K562 (cell line): ENCODE results near the gene MEA1. TPM values are rescaled to one million over a fixed set of nuclear protein-coding genes. Genes with fewer than 3 reads are reported as not detected.

Source experiments
- ARID1B ChIP-seq: fragments of 450-650 bp; IDR thresholded peaks from 2 replicates; pipeline ENCODE4 v1.6.1; 2016; ENCODE audit warnings: antibody characterized with exemption, mild to moderate bottlenecking, inconsistent platforms
- ASH1L ChIP-seq: fragments of 450-650 bp; IDR thresholded peaks from 2 replicates; pipeline ENCODE4 v1.6.1; 2018; ENCODE audit warnings: borderline replicate concordance, mild to moderate bottlenecking, low read depth; ENCODE audit not compliant: partially characterized antibody
- BDP1 ChIP-seq: IDR thresholded peaks from 3 replicates; pipeline ENCODE4 v1.6.1; 2011; ENCODE audit not compliant: insufficient read length, insufficient read depth
- CEBPG ChIP-seq, 3 experiments: fragments of 200-800 bp in 1 of 3; sonication (Bioruptor generic) in 1 of 3; sonication (generic) in 1 of 3; formaldehyde crosslinking in 1 of 3; IDR thresholded peaks in 2 of 3; conservative IDR thresholded peaks in 1 of 3; 2 replicates each; pipeline versions ENCODE4 v1.6.1 to v1.8.0; 2016 to 2022; ENCODE audit warnings: missing compliant biosample characterization in 2 of 3, missing genetic modification characterization in 2 of 3, mild to moderate bottlenecking in 1 of 3, missing genetic modification reagents in 1 of 3
- CHCHD3 ChIP-seq: fragments of 250-450 bp; sonication (Bioruptor Pico); IDR thresholded peaks from 2 replicates; pipeline ENCODE4 v2.1.2; 2022; ENCODE audit warnings: mild to moderate bottlenecking
- ETV5 ChIP-seq: sonication (generic); formaldehyde crosslinking; IDR thresholded peaks from 2 replicates; pipeline ENCODE4 v1.4.0; 2020; ENCODE audit warnings: low read depth, mild to moderate bottlenecking, missing genetic modification reagents
- FOXA1 ChIP-seq: fragments of 450-650 bp; IDR thresholded peaks from 2 replicates; pipeline ENCODE4 v1.6.1; 2016; ENCODE audit warnings: mild to moderate bottlenecking, borderline replicate concordance
- MXI1 ChIP-seq: IDR thresholded peaks from 2 replicates; pipeline ENCODE4 v1.6.1; 2011; ENCODE audit warnings: low read depth, mild to moderate bottlenecking, improper control_type of control experiment, low read length
- PML ChIP-seq: IDR thresholded peaks from 2 replicates; pipeline ENCODE4 v1.6.1; 2012; ENCODE audit warnings: low read length, inconsistent platforms
- PRPF4 ChIP-seq: fragments of 200-400 bp; formaldehyde crosslinking; IDR thresholded peaks from one replicate; pipeline ENCODE4 v1.6.1; 2017; ENCODE audit warnings: low read length, low read depth, mild to moderate bottlenecking; ENCODE audit not compliant: insufficient read depth, poor library complexity, severe bottlenecking
- RBM14 ChIP-seq: fragments of 200-400 bp; formaldehyde crosslinking; IDR thresholded peaks from 2 replicates; pipeline ENCODE4 v1.6.1; 2018; ENCODE audit warnings: low read depth, mild to moderate bottlenecking, low read length, moderate library complexity, borderline replicate concordance; ENCODE audit not compliant: insufficient read depth
- SMARCE1 ChIP-seq: fragments of 450-650 bp; IDR thresholded peaks from 2 replicates; pipeline ENCODE4 v1.7.1; 2016; ENCODE audit warnings: mild to moderate bottlenecking
- TFAP4 ChIP-seq: sonication (generic); formaldehyde crosslinking; IDR thresholded peaks from 2 replicates; pipeline ENCODE4 v1.8.0; 2022; ENCODE audit warnings: missing genetic modification reagents, mild to moderate bottlenecking, moderate library complexity, borderline replicate concordance
- THRAP3 ChIP-seq: fragments of 450-650 bp; IDR thresholded peaks from 2 replicates; pipeline ENCODE4 v1.6.1; 2016; ENCODE audit warnings: mild to moderate bottlenecking, inconsistent platforms, borderline replicate concordance
- USF2 ChIP-seq: sonication (generic); formaldehyde crosslinking; IDR thresholded peaks from 2 replicates; pipeline ENCODE4 v1.5.0; 2020; ENCODE audit warnings: missing genetic modification reagents
- ZBTB9 ChIP-seq: fragments of 450-650 bp; formaldehyde crosslinking; IDR thresholded peaks from 2 replicates; pipeline ENCODE4 v1.4.0; 2020; ENCODE audit warnings: mild to moderate bottlenecking, moderate library complexity
- ZNF280A ChIP-seq: fragments of 450-650 bp; IDR thresholded peaks from 2 replicates; pipeline ENCODE4 v1.6.1; 2018; ENCODE audit warnings: mild to moderate bottlenecking, low read depth; ENCODE audit not compliant: partially characterized antibody
- ZNF639 ChIP-seq, 2 experiments: fragments of 200-800 bp in 1 of 2; sonication (Bioruptor generic) in 1 of 2; sonication (generic) in 1 of 2; formaldehyde crosslinking in 1 of 2; IDR thresholded peaks in 1 of 2; conservative IDR thresholded peaks in 1 of 2; 2 replicates each; pipeline versions ENCODE4 v1.5.0 to v1.6.1; 2016 to 2020; ENCODE audit warnings: missing compliant biosample characterization in 1 of 2, missing genetic modification characterization in 1 of 2, missing genetic modification reagents in 1 of 2
- ZNF77 ChIP-seq: fragments of 250-450 bp; sonication (Bioruptor Pico); IDR thresholded peaks from 2 replicates; pipeline ENCODE4 v1.5.0; 2020
- polyA plus RNA-seq, 8 experiments: library from polyadenylated mRNA; depleted of rRNA in 4 of 8; stranded (reverse) in 5 of 8; unstranded in 3 of 8; fragments of >200 nt; fragmentation: Nextera tagmentation in 2 of 8; fragmentation: Illumina TruSeq in 1 of 8; extraction: Ambion mirVana in 2 of 8; extraction: Trizol in 1 of 8; gene quantifications; 2 replicates each; pipeline versions ENCODE4 v1.2.1 to v1.2.3, GENCODE V29; 2011 to 2014; ENCODE audit warnings: inconsistent platforms in 1 of 8, missing spikeins in 1 of 8
- total RNA-seq, 7 experiments: library from RNA; depleted of rRNA in 6 of 7; stranded (reverse); fragments of >200 nt in 6 of 7; fragmentation: Illumina TruSeq in 2 of 7; extraction: Trizol in 2 of 7; gene quantifications; 2 replicates each; pipeline versions ENCODE4 v1.2.1 to v1.2.3, GENCODE V29; 2011 to 2021; ENCODE audit warnings: low replicate concordance in 1 of 7

Gene MEA1
- total and polyA plus RNA-seq, 9 of the 15 experiments (the other 6 are each of a cell fraction or from before 2014, with no cell fraction given) = 86.8 to 210 (median 152) TPM

GRCh38 chr6:43013097-43013842 lies 476 bp downstream of the MEA1 start (continued):
- TF ChIP-seq ZNF77 (no peak), THRAP3 (no peak), CEBPG (CRISPR knock-in tag; IDR thresholded peaks at IDR 0.05) (no peak), CEBPG (tag; conservative IDR thresholded peaks at IDR 0.05 in 1 of 2, IDR thresholded peaks at IDR 0.05 in 1 of 2) (no peak), PML (peak; percentile 12; the same call in 1 of the 2 replicates), FOXA1 (no peak), ASH1L (no peak), ARID1B (peak; percentile 47; the same call in 1 of the 2 replicates), RBM14 (no peak), PRPF4 (no peak), ZNF280A (no peak), BDP1 (no peak), MXI1 (0 out of 2 replicates have a peak, but pooled peaks have one; percentile 47), ZBTB9 (CRISPR knock-in tag) (peak; percentile 34; the same call in 1 of the 2 replicates), SMARCE1 (0 out of 2 replicates have a peak, but pooled peaks have one; percentile 59), TFAP4 (CRISPR knock-in tag) (no peak), CHCHD3 (CRISPR knock-in tag) (no peak), ZNF639 (CRISPR knock-in tag; conservative IDR thresholded peaks at IDR 0.05 in 1 of 2, IDR thresholded peaks at IDR 0.05 in 1 of 2) (peak in 1 of 2 experiments; percentile 95; a peak in 2 of 4 replicates), ETV5 (0 out of 2 replicates have a peak, but pooled peaks have one; percentile 2), USF2 (no peak)
